ENCODE data around the gene INHBB.

The INHBB gene

DNA sequence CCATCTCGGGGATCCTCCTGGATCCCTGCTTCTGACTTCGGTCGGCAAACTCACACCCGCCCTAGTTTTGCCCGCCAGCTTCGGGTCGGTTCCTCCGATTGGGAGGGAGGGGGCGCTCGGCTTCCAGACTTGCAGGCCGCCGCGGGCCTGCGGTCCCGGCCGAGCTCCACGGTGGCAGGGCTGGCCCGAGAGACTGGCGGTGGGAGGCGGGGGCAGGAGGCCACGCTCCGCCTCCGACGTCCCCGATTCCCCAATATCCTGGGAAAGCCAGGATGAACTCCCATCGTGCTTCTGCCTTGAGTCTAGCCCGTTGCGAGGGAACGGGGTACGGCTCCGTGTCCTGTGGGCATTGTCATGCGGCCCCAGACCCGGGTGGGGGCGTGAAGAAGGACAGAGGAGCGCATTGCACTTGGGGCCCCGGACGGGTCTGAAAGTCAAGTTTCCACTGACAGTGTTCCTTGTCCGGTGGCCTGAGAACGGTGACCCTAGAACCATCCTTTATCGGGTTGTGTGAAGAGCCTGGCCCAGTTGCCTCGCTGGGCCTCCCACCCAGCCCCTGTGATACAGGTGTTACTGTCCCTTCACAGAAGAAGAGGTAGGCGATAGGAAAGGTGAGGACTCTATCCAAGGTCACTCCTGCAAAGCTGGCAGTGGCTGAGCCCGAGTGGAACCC is 2.4 kb upstream of the INHBB start:
- no peak for TF ChIP-seq GATA2 (IDR thresholded peaks at IDR 0.05; ENCODE audit: low read depth, low read length)
- TF ChIP-seq GATA3 (IDR thresholded peaks at IDR 0.05; ENCODE audit: low read depth, low read length) = no peak

DNA sequence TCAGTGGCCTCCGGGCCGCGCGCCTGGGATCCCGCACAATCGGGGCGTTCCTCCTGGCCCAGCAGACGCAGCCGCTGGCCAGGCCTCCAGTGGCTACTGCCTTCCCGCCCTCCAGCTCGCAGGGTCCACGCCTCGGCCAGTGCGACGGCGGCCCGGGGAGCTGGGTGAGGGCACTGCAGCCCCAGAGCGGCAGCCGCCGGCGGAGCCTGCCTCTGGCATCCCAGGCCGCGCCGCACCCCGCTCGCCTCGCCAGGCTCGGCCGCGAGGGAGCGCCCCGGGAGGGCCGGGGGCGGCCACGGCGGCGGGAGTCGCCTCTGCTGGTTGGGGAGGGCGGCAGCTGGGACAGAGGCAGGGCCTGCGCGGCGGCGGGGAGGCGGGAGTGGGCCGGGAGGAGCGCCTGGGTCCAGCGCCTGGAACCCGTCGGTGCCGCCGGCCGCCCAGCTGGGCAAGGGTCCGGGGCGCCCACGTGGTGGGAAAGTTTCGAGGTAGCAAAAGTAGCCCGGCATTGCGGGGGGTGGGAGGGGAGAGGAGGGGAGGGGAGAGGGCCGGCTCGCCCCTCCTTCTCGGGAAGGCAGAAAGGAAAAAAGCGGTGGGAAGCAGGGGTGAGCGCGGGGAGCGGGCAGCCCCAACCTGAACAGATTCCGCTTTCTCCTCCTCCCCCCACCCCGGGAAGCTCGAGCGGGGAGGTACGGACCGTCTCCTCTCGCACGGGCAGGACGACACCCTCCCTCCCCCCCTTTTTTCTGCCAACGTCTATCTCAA is 1.5 kb upstream of the INHBB start:
- no peak for TF ChIP-seq GATA2 (IDR thresholded peaks at IDR 0.05; ENCODE audit: low read depth, low read length)
- TF ChIP-seq GATA3 (IDR thresholded peaks at IDR 0.05; ENCODE audit: low read depth, low read length) = no peak

DNA sequence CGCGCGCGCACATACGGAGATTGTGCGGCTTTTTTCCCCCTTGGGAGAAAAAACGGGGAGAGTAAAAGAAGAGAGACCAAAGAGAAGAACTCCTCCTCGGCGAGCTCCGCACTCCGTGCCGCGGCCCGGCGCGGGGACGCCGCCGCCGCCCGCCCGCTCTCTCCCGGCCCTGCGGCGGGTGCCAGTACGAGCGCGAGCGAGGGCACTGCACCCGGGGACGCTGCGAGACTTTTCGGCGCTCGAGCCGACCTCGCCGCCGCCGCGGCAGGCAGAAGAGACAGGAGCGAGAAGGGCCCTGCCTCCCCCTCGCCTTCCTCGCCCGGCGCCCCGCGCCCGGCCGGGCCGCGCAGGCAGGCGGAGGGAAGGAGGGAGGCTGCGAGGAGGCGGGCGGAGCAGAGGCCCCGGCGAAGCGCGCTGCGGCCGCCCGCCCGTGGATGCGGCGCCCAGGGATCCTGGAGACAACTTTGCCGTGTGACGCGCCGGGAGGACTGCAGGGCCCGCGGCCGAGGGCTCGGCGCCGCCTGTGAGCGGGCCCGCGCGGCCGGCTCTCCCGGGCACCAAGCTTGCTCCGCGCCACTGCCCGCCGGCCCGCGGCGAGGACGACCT is 857 bp upstream of the INHBB start:
- TF ChIP-seq GATA3 (IDR thresholded peaks at IDR 0.05; ENCODE audit: low read depth, low read length) (no peak), GATA2 (IDR thresholded peaks at IDR 0.05; ENCODE audit: low read depth, low read length) (no peak)

DNA sequence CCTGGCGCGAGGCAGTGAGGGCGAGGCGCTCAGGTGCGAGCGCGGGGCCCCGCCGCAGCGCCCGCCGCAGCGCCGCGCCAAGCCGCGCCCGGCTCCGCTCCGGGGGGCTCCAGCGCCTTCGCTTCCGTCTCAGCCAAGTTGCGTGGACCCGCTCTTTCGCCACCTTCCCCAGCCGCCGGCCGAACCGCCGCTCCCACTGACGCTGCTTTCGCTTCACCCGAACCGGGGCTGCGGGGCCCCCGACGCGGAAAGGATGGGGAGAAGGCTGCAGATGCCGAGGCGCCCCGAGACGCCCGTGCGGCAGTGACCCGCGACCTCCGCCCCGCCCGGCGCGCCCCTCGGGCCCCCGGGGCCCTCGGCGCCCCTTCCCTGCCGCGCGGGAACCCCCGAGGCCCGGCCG is 328 bp upstream of the INHBB start:
- no peak for TF ChIP-seq GATA3 (IDR thresholded peaks at IDR 0.05; ENCODE audit: low read depth, low read length)
- TF ChIP-seq GATA2 (IDR thresholded peaks at IDR 0.05; ENCODE audit: low read depth, low read length) = no peak

DNA sequence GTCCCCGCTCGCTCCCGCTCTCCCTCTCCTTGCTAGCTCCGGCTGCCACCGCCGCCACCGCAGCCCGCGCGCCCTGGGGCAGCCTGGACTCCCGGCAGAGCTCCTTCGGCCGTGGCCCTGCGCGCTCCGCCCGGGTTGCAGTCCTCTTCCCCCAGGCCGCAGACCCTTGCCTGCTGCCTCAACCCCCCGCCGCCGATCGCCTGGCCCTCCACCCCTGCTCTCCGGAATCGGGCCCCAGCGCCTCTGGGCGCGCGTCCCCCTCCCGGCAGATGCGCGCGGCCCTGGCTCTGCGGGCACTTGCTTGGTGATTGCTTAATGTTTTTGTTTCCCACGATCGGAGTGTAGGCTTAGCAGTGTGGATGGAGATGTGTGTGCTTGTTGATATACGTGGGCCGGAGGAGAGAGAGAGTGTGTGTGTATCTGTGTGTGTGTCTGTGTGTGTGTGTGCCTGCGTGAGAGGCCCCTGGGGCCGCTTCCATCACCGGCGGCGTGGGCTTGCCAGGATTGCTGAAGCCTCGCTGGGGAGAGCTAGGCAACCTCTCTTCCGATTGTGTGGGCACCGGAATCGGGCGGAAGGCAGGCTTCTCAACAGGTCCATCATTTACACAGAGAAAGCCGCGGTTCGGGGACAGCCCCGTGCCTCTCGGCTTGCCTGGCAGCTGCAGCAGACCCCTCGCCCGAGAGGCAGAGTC is 877 bp downstream of the INHBB start:
- TF ChIP-seq GATA2 (IDR thresholded peaks at IDR 0.05; ENCODE audit: low read depth, low read length) (no peak), GATA3 (IDR thresholded peaks at IDR 0.05; ENCODE audit: low read depth, low read length) (no peak)

DNA sequence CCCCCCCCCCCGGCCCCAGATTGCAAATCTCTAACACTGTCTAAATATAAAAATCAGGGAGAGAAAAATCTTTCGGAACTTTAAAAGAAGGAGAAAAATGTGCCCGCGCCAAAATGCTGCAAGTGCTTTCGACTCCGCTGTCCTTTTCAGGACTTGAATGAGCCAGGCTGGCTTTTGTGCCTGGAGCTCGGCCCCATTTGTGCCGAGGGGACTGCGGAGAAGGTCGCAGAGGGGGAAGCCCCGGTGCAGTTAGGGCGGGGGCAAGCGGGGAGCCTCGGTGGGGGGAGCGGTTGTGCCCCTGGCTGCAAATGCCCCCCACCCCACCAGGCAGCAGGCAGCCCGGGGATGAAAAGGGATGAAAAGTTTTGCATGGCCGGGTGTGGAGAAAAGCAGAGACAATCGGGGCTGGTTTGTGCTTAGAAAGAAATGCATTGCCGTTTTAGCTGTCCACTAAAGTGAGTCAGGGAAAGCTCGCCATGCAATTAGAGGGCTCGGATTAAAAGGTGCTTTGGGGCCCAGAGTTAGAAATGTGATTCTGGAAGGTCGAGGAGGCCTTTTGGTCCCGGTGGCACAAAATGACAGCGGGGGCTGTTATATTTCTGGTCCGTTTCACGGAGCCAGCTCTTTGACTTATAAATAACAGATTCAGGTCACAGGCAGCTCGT is 1.6 kb downstream of the INHBB start:
- TF ChIP-seq GATA3 (IDR thresholded peaks at IDR 0.05; ENCODE audit: low read depth, low read length) (no peak), GATA2 (IDR thresholded peaks at IDR 0.05; ENCODE audit: low read depth, low read length) (no peak)

DNA sequence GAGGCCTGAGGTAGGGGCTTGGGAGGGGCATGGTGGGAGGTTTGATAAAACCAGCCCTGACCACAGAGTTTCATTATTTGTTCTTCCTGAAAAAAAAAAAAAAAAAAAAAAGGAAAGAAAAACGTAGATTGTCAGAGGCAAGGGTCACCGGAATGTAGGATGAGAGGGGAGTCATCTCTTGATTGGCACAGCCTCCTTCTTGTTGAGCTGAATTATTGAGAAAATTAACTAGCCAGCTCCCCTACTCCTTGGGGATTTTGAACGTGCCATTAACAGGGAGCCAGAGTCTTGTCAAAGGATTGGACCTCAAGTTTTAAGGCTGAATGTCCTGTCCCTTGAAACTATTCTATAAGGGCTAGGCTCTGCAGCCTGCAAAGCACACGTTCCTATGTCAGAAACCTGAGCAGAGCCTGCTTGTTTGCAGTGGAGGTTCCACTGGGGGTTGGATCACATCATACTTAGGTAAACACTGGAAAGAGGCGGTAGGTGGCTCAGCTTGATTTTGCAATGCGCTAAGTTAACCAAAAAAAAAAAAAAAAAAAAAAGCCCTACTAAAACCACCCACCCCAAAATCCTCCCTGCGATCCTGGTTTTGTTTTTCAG is 2.3 kb downstream of the INHBB start:
- TF ChIP-seq GATA3 (IDR thresholded peaks at IDR 0.05; ENCODE audit: low read depth, low read length) = no peak
- TF ChIP-seq GATA2 (IDR thresholded peaks at IDR 0.05; ENCODE audit: low read depth, low read length) = no peak

DNA sequence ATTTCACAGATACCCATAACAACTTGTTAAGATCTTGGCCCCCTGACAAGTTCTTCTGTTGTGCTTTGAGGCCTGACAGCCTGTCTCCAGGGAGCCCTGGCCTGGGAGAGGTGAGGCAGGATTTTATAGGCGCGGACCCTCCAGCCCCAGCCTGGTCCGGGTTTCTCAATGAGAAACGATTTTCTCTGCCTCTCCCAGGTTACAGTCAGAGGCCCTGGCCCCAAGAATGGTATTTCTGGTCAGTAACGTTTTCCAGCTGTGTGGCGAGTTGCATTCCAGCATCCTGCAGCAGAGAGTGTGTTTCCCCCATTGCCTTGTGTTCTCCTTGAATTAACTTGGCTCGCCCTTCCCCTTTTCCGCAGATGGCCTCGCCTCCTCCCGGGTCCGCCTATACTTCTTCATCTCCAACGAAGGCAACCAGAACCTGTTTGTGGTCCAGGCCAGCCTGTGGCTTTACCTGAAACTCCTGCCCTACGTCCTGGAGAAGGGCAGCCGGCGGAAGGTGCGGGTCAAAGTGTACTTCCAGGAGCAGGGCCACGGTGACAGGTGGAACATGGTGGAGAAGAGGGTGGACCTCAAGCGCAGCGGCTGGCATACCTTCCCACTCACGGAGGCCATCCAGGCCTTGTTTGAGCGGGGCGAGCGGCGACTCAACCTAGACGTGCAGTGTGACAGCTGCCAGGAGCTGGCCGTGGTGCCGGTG is 3.0 kb downstream of the INHBB start:
- TF ChIP-seq GATA3 (IDR thresholded peaks at IDR 0.05; ENCODE audit: low read depth, low read length) (no peak), GATA2 (IDR thresholded peaks at IDR 0.05; ENCODE audit: low read depth, low read length) (no peak)

DNA sequence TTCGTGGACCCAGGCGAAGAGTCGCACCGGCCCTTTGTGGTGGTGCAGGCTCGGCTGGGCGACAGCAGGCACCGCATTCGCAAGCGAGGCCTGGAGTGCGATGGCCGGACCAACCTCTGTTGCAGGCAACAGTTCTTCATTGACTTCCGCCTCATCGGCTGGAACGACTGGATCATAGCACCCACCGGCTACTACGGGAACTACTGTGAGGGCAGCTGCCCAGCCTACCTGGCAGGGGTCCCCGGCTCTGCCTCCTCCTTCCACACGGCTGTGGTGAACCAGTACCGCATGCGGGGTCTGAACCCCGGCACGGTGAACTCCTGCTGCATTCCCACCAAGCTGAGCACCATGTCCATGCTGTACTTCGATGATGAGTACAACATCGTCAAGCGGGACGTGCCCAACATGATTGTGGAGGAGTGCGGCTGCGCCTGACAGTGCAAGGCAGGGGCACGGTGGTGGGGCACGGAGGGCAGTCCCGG is 3.5 kb downstream of the INHBB start:
- TF ChIP-seq GATA3 (IDR thresholded peaks at IDR 0.05; ENCODE audit: low read depth, low read length) (no peak), GATA2 (IDR thresholded peaks at IDR 0.05; ENCODE audit: low read depth, low read length) (no peak)

DNA sequence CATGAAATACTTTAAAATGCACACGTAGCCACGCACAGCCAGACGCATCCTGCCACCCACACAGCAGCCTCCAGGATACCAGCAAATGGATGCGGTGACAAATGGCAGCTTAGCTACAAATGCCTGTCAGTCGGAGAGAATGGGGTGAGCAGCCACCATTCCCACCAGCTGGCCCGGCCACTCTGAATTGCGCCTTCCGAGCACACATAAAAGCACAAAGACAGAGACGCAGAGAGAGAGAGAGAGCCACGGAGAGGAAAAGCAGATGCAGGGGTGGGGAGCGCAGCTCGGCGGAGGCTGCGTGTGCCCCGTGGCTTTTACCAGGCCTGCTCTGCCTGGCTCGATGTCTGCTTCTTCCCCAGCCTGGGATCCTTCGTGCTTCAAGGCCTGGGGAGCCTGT is 4.1 kb downstream of the INHBB start:
- TF ChIP-seq GATA3 (IDR thresholded peaks at IDR 0.05; ENCODE audit: low read depth, low read length) = no peak
- TF ChIP-seq GATA2 (IDR thresholded peaks at IDR 0.05; ENCODE audit: low read depth, low read length) = no peak

DNA sequence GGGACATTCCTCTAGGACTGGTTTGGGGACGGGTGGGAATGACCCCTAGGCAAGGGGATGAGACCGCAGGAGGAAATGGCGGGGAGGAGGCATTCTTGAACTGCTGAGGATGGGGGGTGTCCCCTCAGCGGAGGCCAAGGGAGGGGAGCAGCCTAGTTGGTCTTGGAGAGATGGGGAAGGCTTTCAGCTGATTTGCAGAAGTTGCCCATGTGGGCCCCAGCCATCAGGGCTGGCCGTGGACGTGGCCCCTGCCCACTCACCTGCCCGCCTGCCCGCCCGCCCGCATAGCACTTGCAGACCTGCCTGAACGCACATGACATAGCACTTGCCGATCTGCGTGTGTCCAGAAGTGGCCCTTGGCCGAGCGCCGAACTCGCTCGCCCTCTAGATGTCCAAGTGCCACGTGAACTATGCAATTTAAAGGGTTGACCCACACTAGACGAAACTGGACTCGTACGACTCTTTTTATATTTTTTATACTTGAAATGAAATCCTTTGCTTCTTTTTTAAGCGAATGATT is 4.9 kb downstream of the INHBB start:
- TF ChIP-seq GATA2 (IDR thresholded peaks at IDR 0.05; ENCODE audit: low read depth, low read length) = no peak
- no peak for TF ChIP-seq GATA3 (IDR thresholded peaks at IDR 0.05; ENCODE audit: low read depth, low read length)

DNA sequence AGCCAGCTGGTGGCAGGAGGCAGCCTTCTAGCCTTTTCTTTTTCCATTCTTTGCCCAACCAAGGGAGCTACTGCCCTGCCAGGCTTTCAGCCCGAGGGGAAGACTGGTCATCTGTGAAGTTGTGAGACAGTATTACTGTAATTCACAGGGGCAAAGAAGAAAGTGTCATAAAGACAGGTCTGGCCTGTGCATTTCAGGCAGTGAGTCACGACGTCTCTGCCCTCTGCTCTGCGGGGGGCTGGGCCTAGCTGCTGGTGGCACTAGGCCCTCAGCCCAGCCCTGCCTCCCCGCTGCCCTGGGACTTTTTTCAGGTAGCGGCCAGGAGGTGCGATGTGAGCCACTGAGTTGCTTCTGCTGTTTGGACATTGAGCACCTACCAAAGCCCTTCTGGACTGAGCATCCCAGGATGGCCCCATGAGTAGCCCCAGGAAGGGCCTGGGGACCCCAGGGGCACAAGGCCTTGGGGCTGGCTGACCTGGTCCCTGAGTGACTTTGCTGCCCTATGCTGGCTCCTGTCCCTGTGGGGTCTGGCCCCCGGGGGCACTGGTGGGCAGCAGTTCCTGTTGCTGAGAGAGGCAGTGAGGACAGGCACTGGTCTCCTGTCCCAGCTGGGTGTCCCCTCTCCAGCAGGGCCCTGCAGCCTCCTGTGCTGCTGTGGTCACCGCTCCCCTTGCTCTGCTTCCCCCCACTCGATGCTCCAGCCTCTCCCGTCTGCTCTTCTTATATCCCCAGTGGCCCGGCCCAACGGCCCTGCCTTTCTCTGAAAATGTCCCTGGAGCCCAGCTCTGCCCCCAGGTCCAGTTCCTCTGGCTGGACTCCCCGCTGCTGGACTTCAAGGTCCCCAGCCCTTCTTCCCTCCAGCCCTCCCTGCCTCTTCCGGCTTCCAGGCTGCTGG is 7.0 kb downstream of the INHBB start:
- TF ChIP-seq GATA2 (IDR thresholded peaks at IDR 0.05; ENCODE audit: low read depth, low read length) (no peak), GATA3 (IDR thresholded peaks at IDR 0.05; ENCODE audit: low read depth, low read length) (no peak)

All from SH-SY5Y (cell line).